ENCODE results near the gene C1orf232.

The C1orf232 gene

GRCh38 chr1:26122988-26123973, 45.5 kb downstream of the C1orf232 start:
- no peak for DNase-seq

GRCh38 chr1:26121854-26122773, 46.6 kb downstream of the C1orf232 start:
- DNase-seq, result no peak

GRCh38 chr1:26119892-26120608, 48.7 kb downstream of the C1orf232 start:
- no peak for DNase-seq

GRCh38 chr1:26114165-26114927, 54.4 kb downstream of the C1orf232 start:
- no peak for DNase-seq

Measured in GOT3 (cell line).